Measurements from ENCODE around the gene MRM3.
"Not testable (repeated sequence)": the region's sequence is repeated elsewhere in the genome, so short reads cannot be mapped to it uniquely, and the experiment has no call there.

MRM3 gene

GRCh38 chr17:781805-782731 lies at the start of gene MRM3, which contains the start of gene GLOD4:
Gene MRM3, plus strand, starts transcription at chr17:782353. Its CDS starts 26 bp downstream, at chr17:782379.
Gene GLOD4, minus strand, starts transcription at chr17:782280. Its CDS starts 25 bp downstream, at chr17:782255.
- H3K27ac ChIP-seq, result peak within 1 kb of the TSS; percentile 13 to 93 (median 87)
- peak within 1 kb of the TSS; percentile 57 to 100 (median 93) for H3K4me3 ChIP-seq

- peak overlapping the region; percentile 59 to 96 (median 89) for H3K27ac ChIP-seq
- H3K4me3 ChIP-seq, result peak overlapping the region; percentile 64 to 89 (median 74)
These were observed 49.0 kb upstream of the MRM3 start for GRCh38 chr17:732902-733720.

GRCh38 chr17:733743-734142 lies 48.4 kb upstream of the MRM3 start:
- H3K27ac ChIP-seq, result peak overlapping the region in 12 of 21 experiments; percentile 82 to 96 (median 90)
- H3K4me3 ChIP-seq, result peak overlapping the region in 6 of 7 experiments; percentile 64 to 89 (median 74)

- Histone ChIP-seq H3K27ac (no peak overlapping the region), H3K4me3 (no peak overlapping the region)
These were observed 44.5 kb upstream of the MRM3 start for GRCh38 chr17:737561-738113.

- H3K4me3 ChIP-seq, result no peak overlapping the region
- H3K27ac ChIP-seq, result no peak overlapping the region
These were observed 41.7 kb upstream of the MRM3 start for GRCh38 chr17:740240-741017.

GRCh38 chr17:742147-742793 lies 39.9 kb upstream of the MRM3 start:
- Histone ChIP-seq H3K27ac (no peak overlapping the region), H3K4me3 (no peak overlapping the region)

GRCh38 chr17:743139-743538 lies 39.0 kb upstream of the MRM3 start:
- no peak overlapping the region for H3K4me3 ChIP-seq
- H3K27ac ChIP-seq, result no peak overlapping the region

GRCh38 chr17:744937-745336 lies 37.2 kb upstream of the MRM3 start:
- Histone ChIP-seq H3K4me3 (no peak overlapping the region), H3K27ac (no peak overlapping the region)

- H3K4me3 ChIP-seq, result no peak overlapping the region
- H3K27ac ChIP-seq, result no peak overlapping the region
These were observed 36.7 kb upstream of the MRM3 start for GRCh38 chr17:745406-745805.

GRCh38 chr17:746181-746580 lies 36.0 kb upstream of the MRM3 start:
- no peak overlapping the region for H3K27ac ChIP-seq
- no peak overlapping the region for H3K4me3 ChIP-seq

- no peak overlapping the region for H3K4me3 ChIP-seq
- no peak overlapping the region for H3K27ac ChIP-seq
These were observed 35.1 kb upstream of the MRM3 start for GRCh38 chr17:746783-747629.

- H3K4me3 ChIP-seq, H3K27ac ChIP-seq: not testable (repeated sequence)
These were observed 33.5 kb upstream of the MRM3 start for GRCh38 chr17:748604-749003.

GRCh38 chr17:749359-749758 lies 32.8 kb upstream of the MRM3 start:
- H3K27ac ChIP-seq, H3K4me3 ChIP-seq: not testable (repeated sequence)

- H3K4me3 ChIP-seq, result peak overlapping the region in 5 of 7 experiments; percentile 65 to 95 (median 92)
- H3K27ac ChIP-seq, result peak overlapping the region in 5 of 21 experiments; percentile 21 to 93 (median 84)
These were observed 31.6 kb upstream of the MRM3 start for GRCh38 chr17:750431-751037.

GRCh38 chr17:751269-752001 lies 30.7 kb upstream of the MRM3 start:
- Histone ChIP-seq H3K27ac (peak overlapping the region; percentile 14 to 95 (median 87)), H3K4me3 (peak overlapping the region; percentile 65 to 95 (median 92))

- peak within 1 kb of the TSS; percentile 65 to 95 (median 92) for H3K4me3 ChIP-seq
- peak within 1 kb of the TSS; percentile 51 to 95 (median 87) for H3K27ac ChIP-seq
These were observed 30.0 kb upstream of the MRM3 start, which contains the start of gene GEMIN4 for GRCh38 chr17:752002-752619. Gene GEMIN4, minus strand, starts transcription at chr17:752264. Its CDS starts 122 bp downstream, at chr17:752142.

Data from skin epidermis (tissue), 12 donors.